Right ventricle myocardium inferior (tissue), 1 donor: ENCODE data around the gene PRRX2. TPM values are rescaled to one million over a fixed set of nuclear protein-coding genes. Genes with fewer than 3 reads are reported as not detected.
A peak's percentile ranks its signal among the peaks of the same experiment; 100 is the strongest.
"Not testable (repeated sequence)": the region's sequence is repeated elsewhere in the genome, so short reads cannot be mapped to it uniquely, and the experiment has no call there.

ENCODE experiments used
- ATAC-seq: fragments of 200-7000 bp; cut with Tn5 transposase; one replicate; pipeline ENCODE4 v1.9.1; 2020; ENCODE audit warnings: mild to moderate bottlenecking, moderate library complexity
- DNase-seq: peaks from one replicate; pipeline ENCODE4 v3.0.0; 2021; ENCODE audit errors: missing footprints
- intact Hi-C: fragments of 100-400 bp; cut with DNase I; formaldehyde crosslinking; loops from one replicate; pipeline ENCODE4 v1.11.0; 2022
- total RNA-seq: library from RNA; stranded (reverse); fragmentation: NEBNext Ultra II Directional; extraction: Animal tissue kit (Norgen Biotek cat#: 25700); gene quantifications from one replicate; pipeline ENCODE4 v1.2.1, GENCODE V29; 2021
- donor health status: DM: no; HTN: yes; CAD: no; lungs with severe emphysema.

PRRX2 gene
- total RNA-seq, 1 donor from 2014 or later: 0.54 TPM

DNA sequence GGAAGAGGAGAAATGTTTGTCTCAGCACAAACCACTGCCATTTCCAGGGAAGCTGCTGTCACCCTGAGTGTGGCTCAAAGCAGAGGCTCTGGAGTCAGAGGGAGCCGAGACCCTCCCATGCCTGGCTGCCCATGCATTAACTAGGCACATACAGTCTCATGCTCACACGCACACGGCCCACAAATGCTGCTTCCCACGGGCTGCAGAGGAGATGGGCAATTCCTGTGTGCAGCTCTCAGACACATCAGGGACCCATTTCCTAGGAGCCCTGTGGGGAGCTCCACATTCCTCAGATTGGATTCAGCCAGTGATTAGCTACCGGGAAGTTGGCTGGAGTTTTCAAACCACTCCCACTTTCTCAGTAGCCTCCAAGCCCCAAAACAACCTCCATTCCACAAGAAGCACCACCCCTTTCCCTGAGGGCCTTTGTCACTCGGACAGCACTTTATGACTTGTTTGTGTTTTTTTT lies 96.5 kb downstream of the PRRX2 start:
- ATAC-seq: peak; percentile 24

GRCh38 chr9:129762370-129762984 lies 97.0 kb downstream of the PRRX2 start:
- intact Hi-C loops, DNase-seq: not testable (repeated sequence)
- peak; percentile 46 for ATAC-seq

More for the DNA sequence above, 96.5 kb downstream of the PRRX2 start:
- DNase-seq: no peak
- intact Hi-C loops: no loop called here

DNA sequence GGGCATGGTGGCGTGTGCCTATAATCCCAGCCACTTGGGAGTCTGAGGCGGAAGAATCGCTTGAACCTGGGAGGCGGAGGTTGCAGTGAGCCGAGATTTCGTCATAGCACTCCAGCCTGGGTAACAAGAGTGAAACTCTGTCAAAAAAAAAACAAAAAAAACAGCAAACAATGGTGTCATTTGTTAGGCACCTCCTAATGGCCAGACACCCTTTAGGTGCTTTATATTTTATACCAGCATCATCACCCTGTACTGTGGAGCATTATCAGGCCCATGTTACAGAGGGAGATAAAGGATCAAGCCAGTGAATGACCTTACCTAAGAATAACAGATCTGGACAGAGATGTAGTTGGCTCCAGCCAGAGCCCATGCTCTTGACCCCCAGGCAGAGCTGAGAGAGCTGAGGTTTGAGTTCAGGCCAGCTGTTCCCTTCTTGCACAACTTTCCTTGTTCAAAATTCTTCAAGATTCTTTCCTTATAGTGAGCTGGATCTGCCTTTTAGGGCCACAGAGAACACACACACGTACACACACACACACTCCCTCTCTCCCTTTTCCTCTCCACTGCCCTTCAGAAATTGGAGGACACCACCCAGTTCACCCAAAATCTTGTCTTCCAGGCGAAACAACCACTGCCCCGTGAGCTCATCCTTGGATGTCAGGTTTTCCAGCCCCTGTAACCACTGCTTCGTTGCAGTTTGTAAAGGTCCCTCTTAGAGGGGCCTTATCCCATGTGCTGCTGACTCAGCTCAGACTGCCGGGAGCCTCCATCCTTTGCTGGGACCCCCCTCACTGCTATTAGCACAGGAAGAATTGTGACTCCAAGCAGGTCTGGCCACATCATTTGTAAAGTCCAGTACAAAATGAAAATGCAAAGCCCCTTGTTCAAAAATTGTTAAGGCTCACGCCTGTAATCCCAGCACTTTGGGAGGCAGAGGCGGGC lies 97.8 kb downstream of the PRRX2 start:
- intact Hi-C loops: no loop called here
- ATAC-seq (peak; percentile 58), DNase-seq (peak; percentile 73)

DNA sequence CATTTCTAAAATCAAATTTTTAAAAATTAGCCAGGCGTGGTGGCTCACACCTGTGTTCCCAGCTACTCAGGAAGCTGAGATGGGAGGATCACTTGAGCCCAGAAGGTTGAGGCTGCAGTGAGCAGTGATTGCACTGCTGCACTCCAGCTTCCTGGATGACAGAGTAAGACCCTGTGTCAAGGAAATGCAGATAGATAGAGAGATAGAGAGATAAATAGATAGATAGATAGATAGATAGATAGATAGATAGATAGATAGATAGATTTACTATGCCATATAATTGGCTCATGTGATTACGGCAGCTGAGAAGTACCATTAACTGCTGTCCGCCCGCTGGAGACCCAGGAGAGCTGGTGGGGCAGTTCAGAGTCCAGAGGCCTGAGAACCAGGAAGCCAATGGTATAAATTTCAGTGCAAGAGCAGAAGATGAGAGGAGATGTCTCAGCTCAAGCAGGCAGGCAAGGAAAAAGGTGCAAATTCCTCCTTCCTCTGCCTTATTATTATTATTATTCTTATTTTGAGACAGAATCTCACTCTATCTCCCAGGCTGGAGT lies 100.4 kb downstream of the PRRX2 start:
- intact Hi-C loops: no loop called here

GRCh38 chr9:129768486-129768885 lies 103.0 kb downstream of the PRRX2 start:
- intact Hi-C loops: no loop called here
- DNase-seq: no peak
- ATAC-seq: no peak

More for the DNA sequence above, 100.4 kb downstream of the PRRX2 start:
- ATAC-seq: no peak
- DNase-seq: no peak

GRCh38 chr9:129769669-129770068 lies 104.2 kb downstream of the PRRX2 start:
- ATAC-seq: no peak
- intact Hi-C loops: no loop called here
- DNase-seq: no peak

DNA sequence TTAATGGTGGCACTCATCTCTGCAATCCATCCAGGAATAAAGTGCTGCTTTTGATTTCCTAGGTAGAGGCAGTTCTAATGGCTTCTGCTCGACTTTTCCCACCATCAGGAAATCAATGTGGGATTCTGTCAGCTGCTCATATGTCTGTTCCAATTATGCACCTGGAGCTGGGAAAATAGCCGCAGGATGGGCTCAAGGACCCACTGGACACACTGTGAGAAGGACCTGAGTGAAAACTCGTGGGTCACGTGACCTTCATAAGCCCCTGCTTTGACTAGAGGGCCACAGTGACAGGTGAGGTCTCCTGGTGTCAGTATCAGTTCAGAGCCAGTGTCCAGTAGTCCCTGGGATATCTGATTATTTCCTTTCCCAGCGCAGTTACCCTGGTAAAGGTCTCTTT lies 105.3 kb downstream of the PRRX2 start:
- DNase-seq (no peak), ATAC-seq (no peak)
- intact Hi-C loops: no loop called here

Other genes starting within 250 kb of the PRRX2 start
- not detected for gene C9orf50, start 44.5 kb upstream of the PRRX2 start, total RNA-seq
- 72.1 TPM for gene NTMT1, start 39.5 kb upstream of the PRRX2 start, total RNA-seq
- gene ASB6, start 23.5 kb upstream of the PRRX2 start, total RNA-seq: 9.3 TPM
- gene PTGES, start 87.4 kb downstream of the PRRX2 start, total RNA-seq: 4.8 TPM
- 10.5 TPM for gene TOR1B, start 137.5 kb downstream of the PRRX2 start, total RNA-seq
- 12.2 TPM for gene TOR1A, start 158.5 kb downstream of the PRRX2 start, total RNA-seq
- gene C9orf78, start 169.6 kb downstream of the PRRX2 start, total RNA-seq: 32.0 TPM
- 14.0 TPM for gene USP20, start 169.8 kb downstream of the PRRX2 start, total RNA-seq